Activated CD4-positive, alpha-beta T cell treated with anti-CD3 and anti-CD28 coated beads, Interleukin-2, amount 50 U/mL, for 16 hours (primary cell): ENCODE results near the gene SLC46A3.
"Not testable (repeated sequence)": the region's sequence is repeated elsewhere in the genome, so short reads cannot be mapped to it uniquely, and the experiment has no call there.

Source experiments
- DNase-seq: peaks from one replicate; pipeline ENCODE4 v3.0.0-alpha.2; 2020

SLC46A3 gene

GRCh38 chr13:28729541-28729940 lies 10.8 kb upstream of the SLC46A3 start:
- no peak for DNase-seq

GRCh38 chr13:28728642-28729041 lies 9.9 kb upstream of the SLC46A3 start:
- DNase-seq, result no peak

GRCh38 chr13:28725046-28725610 lies 6.4 kb upstream of the SLC46A3 start:
- DNase-seq, result no peak

- no peak for DNase-seq
These were observed 5.0 kb upstream of the SLC46A3 start for GRCh38 chr13:28723806-28724205.

- no peak for DNase-seq
These were observed 671 bp upstream of the SLC46A3 start for GRCh38 chr13:28719227-28720055.

GRCh38 chr13:28718196-28718542 lies 601 bp downstream of the SLC46A3 start:
- DNase-seq, result no peak

- no peak for DNase-seq
These were observed 1.6 kb downstream of the SLC46A3 start for GRCh38 chr13:28717170-28717569.

- DNase-seq, result no peak
These were observed 2.3 kb downstream of the SLC46A3 start for GRCh38 chr13:28716511-28716910.

- DNase-seq, result no peak
These were observed 4.1 kb downstream of the SLC46A3 start for GRCh38 chr13:28714651-28715050.

- no peak for DNase-seq
These were observed 8.6 kb downstream of the SLC46A3 start for GRCh38 chr13:28710161-28710560.

- peak; percentile 82 for DNase-seq
These were observed 10.9 kb downstream of the SLC46A3 start for GRCh38 chr13:28707629-28708427.

- no peak for DNase-seq
These were observed 13.2 kb downstream of the SLC46A3 start for GRCh38 chr13:28705461-28706083.

GRCh38 chr13:28704919-28705318 lies 13.9 kb downstream of the SLC46A3 start:
- DNase-seq, result no peak

GRCh38 chr13:28704282-28704681 lies 14.5 kb downstream of the SLC46A3 start:
- no peak for DNase-seq

GRCh38 chr13:28699246-28699645 lies 19.5 kb downstream of the SLC46A3 start:
- DNase-seq, result no peak

- DNase-seq, result no peak
These were observed 21.3 kb downstream of the SLC46A3 start for GRCh38 chr13:28697441-28697840.

- not testable (repeated sequence) for DNase-seq
These were observed 24.9 kb downstream of the SLC46A3 start for GRCh38 chr13:28693605-28694491.

- DNase-seq, result no peak
These were observed 32.9 kb downstream of the SLC46A3 start for GRCh38 chr13:28685892-28686291.

- no peak for DNase-seq
These were observed 33.7 kb downstream of the SLC46A3 start for GRCh38 chr13:28685114-28685513.

GRCh38 chr13:28684257-28684656 lies 34.5 kb downstream of the SLC46A3 start:
- DNase-seq, result no peak

- DNase-seq, result not testable (repeated sequence)
These were observed 35.6 kb downstream of the SLC46A3 start for GRCh38 chr13:28683169-28683568.

- no peak for DNase-seq
These were observed 38.2 kb downstream of the SLC46A3 start for GRCh38 chr13:28680541-28680940.
